Stimulated activated CD8-positive, alpha-beta memory T cell treated with anti-CD3 and anti-CD28 coated beads, Interleukin-15, amount 100 ng/mL, for 24 hours (primary cell): ENCODE data around the gene FMNL2.

Source experiments
- DNase-seq: peaks from one replicate; pipeline ENCODE4 v3.0.0-alpha.2; 2020; ENCODE audit warnings: low read depth

Gene FMNL2

DNA sequence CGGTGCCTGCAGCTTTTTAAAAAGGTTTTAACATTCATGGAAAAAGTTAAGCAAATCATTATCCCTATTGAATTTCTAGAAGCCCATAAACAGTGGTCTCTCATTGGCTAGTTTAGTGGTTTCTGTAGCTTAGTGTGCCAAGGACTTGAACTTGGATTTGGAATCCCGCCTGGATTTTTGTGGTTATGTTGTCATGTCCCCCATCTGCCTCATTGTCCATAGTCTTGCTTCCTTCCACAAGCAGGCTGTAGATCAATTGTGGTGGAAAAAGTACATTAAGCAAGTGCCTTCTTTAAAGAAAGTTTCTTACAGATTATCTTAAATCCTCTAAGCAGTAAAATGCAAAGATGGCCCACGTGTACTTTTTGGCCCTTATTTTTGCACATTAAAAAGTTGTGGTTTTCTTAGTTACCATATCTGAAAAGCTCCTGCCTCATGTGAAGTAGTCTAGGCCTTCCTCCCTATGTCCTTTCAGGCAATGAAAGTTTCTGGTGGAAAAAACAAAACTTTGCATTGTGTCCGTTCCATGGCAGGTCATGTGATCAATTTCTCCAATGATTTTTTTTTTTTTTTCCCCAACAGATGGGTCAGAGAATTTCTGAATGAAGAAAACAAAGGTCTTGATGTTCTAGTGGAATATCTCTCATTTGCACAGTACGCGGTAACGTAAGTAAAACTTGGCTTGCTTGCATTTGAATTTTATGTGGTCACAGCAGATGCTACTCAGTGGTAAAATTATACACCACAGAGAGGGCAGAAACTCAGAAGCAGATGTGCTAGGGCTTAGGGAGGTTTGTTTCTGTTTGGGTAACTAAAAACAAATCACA, 223.4 kb downstream of the FMNL2 start:
- DNase-seq, result no peak

DNA sequence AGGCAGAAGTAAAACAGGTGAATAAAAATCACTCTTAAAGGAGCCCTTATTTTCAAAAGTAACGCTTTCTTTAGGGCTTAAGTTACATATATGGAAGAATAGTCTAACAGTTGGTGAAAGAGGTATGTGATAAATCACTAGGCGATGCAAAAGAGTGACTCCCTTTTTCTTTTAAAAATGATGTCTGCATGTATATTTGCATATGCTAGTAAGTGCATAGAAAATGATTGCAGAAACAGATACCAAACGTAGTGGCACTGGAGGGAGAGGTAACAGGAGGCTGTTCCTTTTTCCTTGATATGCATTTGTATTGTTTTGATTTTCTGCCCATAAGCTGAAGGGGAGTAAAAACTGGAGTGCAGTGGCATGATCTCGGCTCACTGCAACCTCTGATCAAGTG, 224.0 kb downstream of the FMNL2 start:
- no peak for DNase-seq

DNA sequence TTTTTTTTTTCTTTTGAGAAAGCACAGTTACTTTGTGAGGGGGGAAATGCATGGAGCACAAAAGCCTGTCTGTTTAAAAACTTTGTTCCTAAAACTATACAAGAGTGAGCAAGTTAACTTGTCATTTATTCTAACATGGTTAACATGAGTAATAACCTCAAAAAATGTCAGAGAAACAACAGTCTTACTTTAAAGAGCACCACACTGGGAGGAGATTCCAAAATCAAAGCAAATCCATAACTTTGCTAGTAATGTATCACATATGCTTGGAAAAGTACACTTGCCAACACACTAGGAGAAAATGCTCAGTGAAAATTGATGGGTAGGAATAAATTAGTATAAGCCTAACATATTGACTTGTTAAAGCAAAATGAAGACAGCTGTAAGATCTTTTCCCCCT, 225.2 kb downstream of the FMNL2 start:
- no peak for DNase-seq

DNA sequence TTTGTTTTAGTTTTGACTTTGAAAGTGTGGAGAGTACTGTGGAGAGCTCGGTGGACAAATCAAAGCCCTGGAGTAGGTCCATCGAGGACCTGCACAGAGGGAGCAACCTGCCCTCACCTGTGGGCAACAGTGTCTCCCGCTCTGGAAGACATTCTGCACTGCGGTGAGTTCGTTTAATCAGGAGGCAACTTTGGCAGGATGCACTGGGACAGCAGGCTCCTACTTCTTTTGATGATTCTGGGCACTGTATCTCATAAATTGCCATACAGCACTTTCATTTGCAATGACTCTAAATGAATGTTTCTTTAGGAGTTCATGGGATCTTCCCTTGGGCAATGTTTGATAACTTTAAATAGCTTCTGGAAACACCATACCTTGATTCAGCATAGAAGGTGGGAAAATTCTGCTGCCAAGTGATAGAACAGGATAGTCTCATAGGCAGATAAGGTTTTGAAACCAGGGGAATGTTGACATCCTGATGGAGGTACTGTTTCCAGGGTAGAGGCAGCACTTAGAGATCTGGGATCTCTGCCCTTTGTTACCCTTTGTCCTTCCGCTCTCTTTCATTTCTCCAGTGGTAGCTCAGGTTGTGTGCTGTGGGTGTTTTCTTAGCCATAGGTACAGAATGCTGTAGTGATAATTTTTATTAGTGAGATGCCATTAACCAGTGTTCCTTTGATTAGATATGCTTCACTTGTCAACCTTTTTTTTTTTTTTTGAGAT, 226.1 kb downstream of the FMNL2 start:
- DNase-seq, result no peak

DNA sequence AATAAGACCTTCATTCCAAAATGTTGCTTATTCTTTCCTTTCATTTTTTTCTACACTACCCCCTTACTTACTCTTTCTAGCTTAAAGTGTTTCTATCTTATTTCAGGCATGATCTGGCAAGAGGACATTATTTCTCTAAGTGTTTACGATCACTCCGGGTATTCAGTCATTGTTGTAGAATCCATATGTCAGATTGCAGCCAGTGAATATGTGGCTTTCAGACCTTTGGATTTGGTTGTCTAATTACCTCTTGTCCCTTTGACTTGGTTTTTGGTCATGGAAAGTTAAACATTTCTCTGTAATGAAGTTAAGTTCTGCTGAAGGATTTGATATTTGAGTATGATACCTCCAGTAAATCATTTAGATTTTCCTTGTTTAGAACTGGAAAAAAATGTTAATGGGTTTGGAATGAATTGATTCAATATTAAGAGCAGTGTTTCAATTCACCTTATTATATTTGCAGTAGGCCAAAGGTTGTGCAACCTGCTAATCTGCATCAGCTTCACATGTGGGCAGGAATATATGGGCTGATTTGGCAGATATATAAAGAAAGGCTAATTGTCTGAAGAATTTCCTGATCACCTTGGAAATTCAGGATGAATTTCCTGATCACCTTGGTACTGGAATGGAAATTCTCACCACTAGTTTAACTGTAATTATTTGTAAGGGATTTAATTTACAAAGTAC, 227.4 kb downstream of the FMNL2 start:
- no peak for DNase-seq

DNA sequence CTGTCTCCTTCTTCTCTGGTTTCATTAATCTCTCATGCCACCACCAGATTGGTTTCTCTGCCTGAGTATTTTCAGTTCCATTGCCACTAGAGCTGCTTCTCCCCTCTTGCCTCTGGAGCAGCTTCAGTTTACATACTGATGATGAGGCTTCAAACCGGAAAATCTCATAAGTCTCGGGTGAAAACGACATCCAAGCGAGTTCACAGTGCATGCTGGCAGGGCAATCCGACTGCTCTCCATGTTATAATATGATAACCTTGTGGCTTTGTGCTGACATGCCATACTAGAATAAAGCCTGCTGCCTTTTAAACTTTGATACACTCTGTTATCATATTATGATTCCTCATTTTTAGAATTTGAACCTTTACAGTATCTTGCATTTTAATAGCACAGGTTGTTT, 228.8 kb downstream of the FMNL2 start:
- DNase-seq, result no peak

DNA sequence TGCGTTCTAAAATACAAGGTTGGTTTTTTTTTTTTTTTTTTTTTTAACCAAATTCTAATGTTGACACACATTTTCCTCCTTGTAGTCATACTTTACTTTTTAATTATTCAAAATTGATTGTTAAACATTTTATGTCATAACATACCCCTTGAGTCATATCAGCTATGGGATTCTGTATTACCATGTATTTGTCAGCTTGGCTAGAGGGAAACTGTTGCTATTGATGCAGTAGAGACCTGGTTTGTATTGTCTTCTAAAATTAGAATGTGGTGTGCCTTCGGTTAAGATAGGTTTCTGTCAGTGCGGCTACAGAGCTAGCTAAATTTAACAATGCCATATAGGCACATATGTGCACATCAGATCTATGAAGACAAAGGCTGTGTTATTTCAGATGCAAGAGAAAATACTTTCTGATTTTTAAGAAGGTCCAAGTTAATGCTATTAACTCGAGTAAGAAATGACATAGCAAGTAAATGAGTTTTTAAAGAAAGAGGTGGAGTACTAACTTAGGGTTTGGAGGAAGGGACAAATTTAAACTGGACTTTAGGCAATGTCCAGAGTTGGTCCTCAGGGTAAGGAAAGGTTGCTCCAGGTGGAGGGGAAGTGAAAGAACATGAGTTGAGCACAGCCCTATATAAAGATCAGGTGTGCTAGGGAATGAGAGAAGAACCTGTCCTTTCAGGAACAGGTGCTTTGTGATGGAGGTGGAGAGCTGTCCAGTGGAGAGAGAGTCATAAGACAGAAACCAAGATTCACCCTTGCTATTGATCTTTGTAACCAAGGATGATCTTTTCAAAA, 230.0 kb downstream of the FMNL2 start:
- DNase-seq, result no peak

DNA sequence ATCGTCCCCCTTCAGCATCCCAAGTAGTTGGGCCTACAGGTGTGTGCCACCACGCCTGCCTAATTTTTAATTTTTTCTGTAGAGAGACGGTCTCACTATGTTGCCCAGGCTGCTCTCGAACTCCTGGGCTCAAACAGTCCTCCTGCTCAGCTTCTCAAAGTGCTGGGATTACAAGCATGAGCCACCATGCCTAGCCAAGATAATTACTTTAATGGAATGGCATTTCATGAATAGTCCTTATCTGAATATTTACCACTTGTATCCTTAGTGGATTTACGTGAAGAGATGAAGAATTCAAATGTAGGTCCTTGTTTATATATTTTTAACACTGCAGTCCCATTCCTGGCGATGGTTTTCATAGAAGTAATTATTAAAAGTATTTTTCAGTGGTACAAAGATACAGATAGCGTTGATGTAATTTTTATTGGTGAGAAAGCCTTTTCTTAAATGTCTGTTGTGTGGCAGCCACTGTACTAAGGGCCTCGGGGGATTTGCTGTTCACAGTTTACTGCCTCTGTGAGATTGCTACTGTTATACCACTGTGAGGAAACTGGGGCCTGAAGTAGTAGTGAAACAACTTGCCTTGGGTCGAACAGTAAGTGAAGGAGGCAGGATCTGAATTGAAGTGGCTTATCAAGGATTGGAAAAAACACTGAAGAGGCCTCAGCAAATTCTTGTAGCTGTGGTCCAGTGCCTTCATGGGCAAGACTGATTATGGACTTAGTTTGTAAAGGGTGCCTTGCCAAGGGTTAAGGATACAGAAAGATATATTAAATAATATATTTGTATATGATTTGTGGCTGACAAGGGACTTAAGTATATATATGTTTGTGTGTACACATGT, 231.1 kb downstream of the FMNL2 start:
- DNase-seq, result no peak

DNA sequence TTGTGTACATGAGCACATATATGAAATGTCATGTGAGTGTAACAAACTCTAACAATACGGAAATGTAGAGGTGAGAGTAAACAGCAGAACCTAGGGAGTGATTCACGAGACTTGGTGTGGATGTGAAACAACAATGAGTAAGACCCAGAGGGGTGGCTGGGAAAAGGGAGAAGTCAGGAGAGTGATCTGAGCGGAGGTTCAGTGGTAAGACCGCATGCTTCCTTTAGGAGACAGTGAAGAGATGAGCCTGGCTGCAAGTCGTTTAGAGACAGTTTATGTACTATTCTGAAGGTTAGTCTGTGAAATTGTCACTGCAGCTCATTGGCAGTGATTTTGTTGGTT, 231.7 kb downstream of the FMNL2 start:
- no peak for DNase-seq

DNA sequence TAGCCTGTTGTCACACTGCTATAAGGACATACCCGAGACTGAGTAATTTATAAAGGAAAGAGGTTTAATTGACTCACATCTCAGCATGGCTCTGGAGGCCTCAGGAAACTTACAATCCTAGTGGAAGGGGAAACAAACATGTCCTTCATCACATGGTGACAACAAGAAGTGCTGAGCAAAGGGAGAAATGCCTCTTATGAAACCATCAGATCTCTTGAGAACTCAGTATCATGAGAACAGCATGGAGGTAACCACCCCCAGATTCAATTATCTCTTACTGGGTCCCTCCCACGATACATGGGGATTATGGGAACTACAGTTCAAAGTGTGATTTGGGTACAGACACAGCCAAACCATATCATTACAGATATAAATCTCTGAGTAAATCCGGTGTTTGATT, 233.6 kb downstream of the FMNL2 start:
- no peak for DNase-seq

DNA sequence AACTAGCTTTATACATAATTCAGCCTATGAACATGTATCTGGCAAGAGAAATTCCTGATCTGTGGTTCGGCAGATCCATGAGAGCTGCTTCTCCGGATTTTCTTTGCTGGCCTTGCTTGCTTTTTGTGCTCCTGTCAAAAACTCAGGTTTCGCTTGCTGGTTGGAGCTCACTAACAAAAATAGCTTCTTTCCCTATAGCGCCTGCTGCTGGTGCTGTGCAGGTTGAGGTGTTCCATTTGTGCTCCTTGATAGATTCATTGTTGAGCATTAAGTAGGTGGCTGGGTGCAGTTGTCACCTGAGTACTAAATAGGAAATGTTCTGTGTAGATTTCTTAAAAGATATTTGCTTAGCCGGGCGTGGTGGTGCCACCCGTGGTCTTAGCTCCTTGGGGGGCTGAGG, 234.2 kb downstream of the FMNL2 start:
- no peak for DNase-seq

DNA sequence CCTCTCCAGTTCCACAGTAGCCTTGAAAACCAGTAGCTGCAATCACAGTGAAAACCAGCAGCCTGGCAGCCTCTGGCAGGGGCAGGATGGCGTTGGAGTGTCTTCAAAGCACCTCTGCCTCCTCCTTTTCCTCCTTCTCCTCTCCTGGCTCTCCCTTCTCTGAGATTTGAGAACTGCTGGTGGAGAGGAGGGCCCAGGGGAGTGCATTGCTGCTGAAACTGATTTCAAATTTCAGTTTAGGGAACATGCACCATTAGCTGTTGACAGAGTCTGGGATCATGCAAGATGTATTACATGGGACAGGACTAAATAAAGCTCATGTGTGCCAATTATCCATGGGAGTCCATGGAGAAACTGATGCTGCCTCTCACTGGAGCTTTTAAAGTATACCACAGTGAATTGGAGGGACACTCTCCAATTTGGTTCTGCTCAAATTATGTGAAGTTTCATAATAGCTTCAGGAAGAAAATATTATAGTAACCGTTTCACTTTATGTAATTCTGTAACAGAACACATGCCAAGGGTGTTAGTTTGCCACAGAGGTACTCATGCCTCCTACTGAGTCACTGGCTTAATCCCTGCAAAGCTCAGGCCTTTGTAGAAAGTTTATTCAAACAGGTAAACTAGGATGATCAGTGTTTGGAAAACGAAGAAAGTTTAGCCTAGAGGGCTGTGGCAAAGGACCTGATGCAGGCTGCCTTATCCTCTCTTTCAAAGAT, 236.2 kb downstream of the FMNL2 start:
- DNase-seq, result no peak

DNA sequence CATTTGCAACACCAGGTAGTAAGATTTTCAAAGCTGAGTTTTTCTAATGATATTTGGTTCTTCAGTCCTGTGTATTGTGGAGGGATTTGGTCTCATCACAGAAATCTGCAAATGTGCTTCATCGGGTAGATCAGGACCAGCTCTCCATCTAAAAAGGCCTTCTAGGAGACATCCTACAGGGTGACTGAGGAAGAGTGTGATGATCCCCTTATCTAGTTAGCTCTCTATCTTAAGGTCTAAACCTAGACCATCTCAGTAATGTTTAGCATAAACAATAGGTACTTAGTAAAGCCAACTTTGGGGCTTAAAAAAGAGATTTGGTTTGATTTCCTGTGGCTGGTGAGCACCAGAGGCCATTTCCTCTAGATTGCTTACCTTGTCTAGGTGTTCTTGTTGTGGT, 237.1 kb downstream of the FMNL2 start:
- no peak for DNase-seq

DNA sequence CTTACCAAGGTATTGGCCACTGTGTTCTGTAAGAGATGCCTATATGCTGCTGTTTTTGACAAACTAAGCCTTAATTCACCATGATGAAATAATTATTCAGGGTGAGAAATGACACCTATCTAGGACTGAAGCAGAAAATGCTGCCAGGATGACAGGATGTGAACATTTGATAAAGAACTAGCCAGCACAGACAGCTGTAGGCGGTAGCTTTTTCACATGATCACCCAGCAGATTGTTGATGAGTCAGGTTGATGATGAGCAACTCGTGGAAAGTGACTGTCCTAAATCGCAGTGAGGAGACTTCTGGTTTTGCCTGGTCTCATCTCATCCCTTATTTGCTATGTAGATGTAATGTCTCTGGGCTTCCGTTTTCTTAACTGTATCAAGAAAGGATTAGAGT, 238.2 kb downstream of the FMNL2 start:
- DNase-seq, result no peak

DNA sequence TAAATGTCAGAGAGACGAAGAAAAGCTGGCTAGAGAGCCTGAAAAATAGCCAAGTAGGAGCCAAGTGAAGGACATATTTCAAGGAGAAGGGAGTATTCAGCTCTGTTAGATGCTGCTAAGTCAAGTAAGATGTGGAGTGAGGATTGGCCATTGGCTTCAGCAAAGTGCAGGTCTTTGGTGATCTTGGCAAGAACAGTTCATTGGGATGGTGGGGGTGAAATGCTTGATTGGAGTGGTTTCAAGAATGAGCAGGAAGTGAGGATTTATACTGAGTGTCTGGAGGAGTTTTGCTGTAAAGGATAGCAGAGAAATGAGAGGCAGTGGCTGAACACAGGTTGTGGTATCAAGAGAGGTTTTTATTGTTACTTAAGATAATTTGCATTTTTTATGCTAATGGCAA, 242.6 kb downstream of the FMNL2 start:
- no peak for DNase-seq

DNA sequence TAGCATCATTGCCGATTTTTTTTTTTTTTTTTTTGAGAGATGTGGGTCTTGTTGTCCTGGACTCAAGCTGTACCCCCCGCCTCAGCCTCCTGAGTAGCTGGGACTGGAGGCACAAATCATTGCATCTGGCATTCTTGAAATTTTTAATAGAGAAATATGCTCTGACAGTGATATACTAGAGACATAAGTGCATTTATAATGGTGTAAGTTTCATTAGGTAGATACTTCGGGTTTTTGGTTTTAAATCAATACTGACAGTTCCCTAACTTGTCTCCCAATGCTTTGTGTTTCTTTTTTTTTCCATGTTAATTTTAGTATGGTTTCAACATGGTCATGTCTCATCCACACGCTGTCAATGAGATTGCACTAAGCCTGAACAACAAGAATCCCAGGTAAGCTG, 243.6 kb downstream of the FMNL2 start:
- DNase-seq, result no peak

DNA sequence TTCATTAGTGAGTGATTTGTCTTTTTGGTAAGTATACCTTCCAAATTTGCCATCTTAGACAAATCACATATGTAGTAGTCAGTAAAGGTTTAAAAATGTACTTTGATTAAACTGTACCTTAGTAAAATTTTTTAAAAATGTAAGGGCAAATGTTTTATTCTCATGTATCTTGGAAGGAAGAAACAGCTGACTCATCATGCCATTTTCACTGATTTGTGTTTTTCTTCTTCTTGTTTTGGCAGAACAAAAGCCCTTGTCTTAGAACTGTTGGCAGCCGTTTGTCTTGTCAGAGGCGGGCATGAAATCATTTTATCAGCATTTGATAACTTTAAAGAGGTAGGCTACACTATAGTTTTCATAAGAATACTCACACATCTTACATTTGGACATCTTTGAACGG, 245.7 kb downstream of the FMNL2 start:
- no peak for DNase-seq

DNA sequence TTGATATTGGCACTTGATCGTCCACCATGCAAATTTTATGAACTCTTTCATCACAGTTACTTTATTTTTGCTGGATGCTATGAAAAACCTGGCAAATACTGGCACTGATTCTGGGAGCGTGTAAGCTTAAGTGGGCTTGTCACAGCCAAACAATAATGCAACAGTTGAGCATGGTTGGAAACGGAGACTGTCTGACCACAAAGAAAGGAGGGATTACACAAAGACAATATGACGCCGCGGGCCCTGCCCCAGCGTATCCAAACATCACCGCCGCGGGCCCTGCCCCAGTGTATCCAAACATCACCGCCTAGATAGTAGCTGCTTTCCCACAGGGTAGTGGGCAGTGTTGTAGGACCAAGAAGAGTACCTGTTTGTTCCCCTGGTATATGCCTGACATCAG, 246.4 kb downstream of the FMNL2 start:
- DNase-seq, result no peak

DNA sequence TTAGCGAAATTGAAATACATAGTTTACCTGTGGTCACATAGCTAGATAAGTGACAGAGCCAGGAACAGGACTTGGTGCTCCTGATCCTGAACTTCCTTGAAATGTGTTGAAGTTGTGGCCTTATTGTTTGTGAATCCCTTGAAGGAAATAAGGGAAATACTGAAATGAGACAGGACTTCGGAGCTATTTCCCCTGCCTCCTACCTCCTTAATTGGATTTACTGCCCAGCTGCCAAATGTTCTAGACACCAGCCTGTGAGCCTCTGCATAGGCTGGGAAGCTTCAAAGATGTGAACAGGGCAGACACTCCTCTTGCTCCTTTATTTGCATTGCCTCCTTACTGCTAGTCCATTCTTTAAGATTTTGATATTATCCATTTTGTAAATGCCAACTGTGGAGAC, 247.1 kb downstream of the FMNL2 start:
- DNase-seq, result no peak

DNA sequence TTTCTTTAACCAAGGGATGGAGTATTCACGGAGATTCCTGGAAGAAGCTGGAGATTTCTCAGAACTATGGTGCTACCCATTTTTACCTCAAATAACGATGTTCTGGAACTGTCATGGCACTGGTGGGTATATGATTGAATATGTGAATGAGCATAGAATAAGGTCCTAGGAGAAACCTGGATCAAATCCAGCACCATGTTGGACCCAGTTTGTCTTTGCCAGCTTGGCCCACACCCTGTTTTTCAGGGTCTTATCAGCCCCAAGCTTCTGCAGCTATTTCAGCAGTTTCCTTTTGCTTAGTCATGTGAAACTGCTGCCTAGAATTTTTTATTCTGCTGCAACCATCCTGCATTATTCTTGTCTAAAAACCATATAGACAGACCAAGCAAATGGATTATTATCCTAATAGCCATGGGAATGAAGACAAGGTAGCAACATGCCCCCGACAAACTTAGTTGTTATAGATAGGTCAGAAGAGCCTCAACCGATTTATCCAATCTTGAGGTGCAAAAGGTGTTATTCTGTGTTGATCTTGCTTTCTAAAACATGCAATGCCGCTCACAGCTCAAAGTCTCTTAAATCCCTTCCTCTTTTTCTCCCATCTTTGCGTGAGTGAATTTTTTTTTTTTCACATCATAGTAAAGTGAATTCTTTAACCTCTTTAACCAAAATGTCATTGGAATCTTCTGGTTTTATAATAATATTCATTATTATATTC, 248.7 kb downstream of the FMNL2 start:
- DNase-seq, result no peak
